ENCODE measurements around the gene SLC10A7. TPM values are rescaled to one million over a fixed set of nuclear protein-coding genes. Genes with fewer than 3 reads are reported as not detected.

The SLC10A7 gene
- total RNA-seq, 1 experiment from 2014 or later: 3.9 TPM

DNA sequence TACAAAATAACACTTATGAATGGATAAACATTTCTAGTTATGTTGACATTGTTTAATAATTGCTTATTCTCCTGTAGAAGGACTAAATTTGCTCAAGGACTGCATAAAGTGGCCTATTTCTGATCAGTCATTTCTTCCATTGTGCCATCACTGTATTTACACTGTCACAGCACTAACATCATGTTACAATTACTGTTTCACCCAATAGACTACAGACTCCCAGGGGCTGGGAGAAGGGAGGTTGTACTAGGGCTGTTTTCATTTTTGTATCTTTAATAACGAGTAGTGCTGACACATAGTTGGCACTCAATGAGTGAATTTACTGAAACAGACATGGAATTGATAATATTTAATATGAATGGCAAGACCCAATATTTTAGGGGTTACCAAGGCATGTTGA lies 139.5 kb downstream of the SLC10A7 start:
- no CpG with 5 or more reads among the region's 1 CpG for whole genome bisulfite sequencing (ENCODE audit: extremely low coverage, insufficient read length, low lambda C conversion rate)
- H2AFZ ChIP-seq (ENCODE audit: low read length): no peak overlapping the region
- no peaks in the 10 kb centered on the region; a peak in 1 of 7 replicates for H3K36me3 Mint-ChIP-seq (ENCODE audit: insufficient read depth in 1 of 3, low read depth in 3 of 3)
- H3K4ac ChIP-seq (ENCODE audit: low read depth, low read length): no peak overlapping the region
- no peak overlapping the region for H3K9ac ChIP-seq (ENCODE audit: extremely low read depth, insufficient read length, low read length)
- H2BK5ac ChIP-seq (ENCODE audit: insufficient read length, low read length): no peak overlapping the region
- no peak overlapping the region for H2BK12ac ChIP-seq (ENCODE audit: insufficient read length, low read depth, low read length)
- no peak for DNase-seq
- H3K56ac ChIP-seq (ENCODE audit: insufficient read length, low read depth, low read length): no peak overlapping the region
- TF ChIP-seq, protein P1, sequence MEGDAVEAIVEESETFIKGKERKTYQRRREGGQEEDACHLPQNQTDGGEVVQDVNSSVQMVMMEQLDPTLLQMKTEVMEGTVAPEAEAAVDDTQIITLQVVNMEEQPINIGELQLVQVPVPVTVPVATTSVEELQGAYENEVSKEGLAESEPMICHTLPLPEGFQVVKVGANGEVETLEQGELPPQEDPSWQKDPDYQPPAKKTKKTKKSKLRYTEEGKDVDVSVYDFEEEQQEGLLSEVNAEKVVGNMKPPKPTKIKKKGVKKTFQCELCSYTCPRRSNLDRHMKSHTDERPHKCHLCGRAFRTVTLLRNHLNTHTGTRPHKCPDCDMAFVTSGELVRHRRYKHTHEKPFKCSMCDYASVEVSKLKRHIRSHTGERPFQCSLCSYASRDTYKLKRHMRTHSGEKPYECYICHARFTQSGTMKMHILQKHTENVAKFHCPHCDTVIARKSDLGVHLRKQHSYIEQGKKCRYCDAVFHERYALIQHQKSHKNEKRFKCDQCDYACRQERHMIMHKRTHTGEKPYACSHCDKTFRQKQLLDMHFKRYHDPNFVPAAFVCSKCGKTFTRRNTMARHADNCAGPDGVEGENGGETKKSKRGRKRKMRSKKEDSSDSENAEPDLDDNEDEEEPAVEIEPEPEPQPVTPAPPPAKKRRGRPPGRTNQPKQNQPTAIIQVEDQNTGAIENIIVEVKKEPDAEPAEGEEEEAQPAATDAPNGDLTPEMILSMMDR (conservative IDR thresholded peaks at IDR 0.05): no peak
- no peak overlapping the region for H2BK15ac ChIP-seq (ENCODE audit: low read depth, low read length)
- no peaks in the 10 kb centered on the region for H3K27me3 ChIP-seq (ENCODE audit: insufficient read depth, low read length)
- H3K79me2 ChIP-seq (ENCODE audit: insufficient read depth, low read length): no peaks in the 10 kb centered on the region
- H3K4me1 Mint-ChIP-seq: peaks cover 9 to 11% of the 10 kb centered on the region in 2 experiments
- no peaks in the 10 kb centered on the region for H3K9me3 Mint-ChIP-seq
- H3K4me2 ChIP-seq (ENCODE audit: insufficient read depth, insufficient read length, low read length): no peak overlapping the region
- no peak overlapping the region for H3K27ac ChIP-seq (ENCODE audit: insufficient read length, low read depth, low read length)
- no peak overlapping the region for H3K27ac Mint-ChIP-seq
- no peak overlapping the region for H3T11ph ChIP-seq (ENCODE audit: low read length)
- no peak overlapping the region for H4K5ac ChIP-seq (ENCODE audit: insufficient read length, low read depth, low read length)
- H2BK20ac ChIP-seq (ENCODE audit: low read depth, low read length, poor library complexity, severe bottlenecking): no peak overlapping the region
- no peak overlapping the region for H3K23ac ChIP-seq (ENCODE audit: insufficient read length, low read depth, low read length)
- H4K91ac ChIP-seq (ENCODE audit: insufficient read length, low read depth, low read length): no peak overlapping the region
- no peak overlapping the region for H2AK5ac ChIP-seq (ENCODE audit: insufficient read length, low read length)
- H4K20me1 ChIP-seq (ENCODE audit: control insufficient read depth, insufficient read depth, insufficient read length): no peaks in the 10 kb centered on the region
- H3K27me3 Mint-ChIP-seq (ENCODE audit: low read depth): no peaks in the 10 kb centered on the region
- H4K8ac ChIP-seq (replicated peaks; ENCODE audit: insufficient read length, low read depth, low read length): no peak overlapping the region
- no peak overlapping the region for H3K18ac ChIP-seq (ENCODE audit: insufficient read length, low read depth, low read length)
- H3K79me1 ChIP-seq (ENCODE audit: insufficient read depth, low read depth, low read length, poor library complexity, severe bottlenecking): no peaks in the 10 kb centered on the region
- no peaks in the 10 kb centered on the region for H3K9me3 ChIP-seq (ENCODE audit: control insufficient read depth, low read depth, low read length)
- no peak overlapping the region for H3K14ac ChIP-seq (ENCODE audit: insufficient read depth, low read length)
- H3K23me2 ChIP-seq (ENCODE audit: insufficient read length, low read depth, low read length, poor library complexity, severe bottlenecking): no peaks in the 10 kb centered on the region
- H3K4me1 ChIP-seq (ENCODE audit: insufficient read depth, low read length): no peaks in the 10 kb centered on the region
- no peak overlapping the region for H2BK120ac ChIP-seq (ENCODE audit: low read depth, low read length, poor library complexity, severe bottlenecking)
- H3K4me3 Mint-ChIP-seq: no peak overlapping the region
